Limb (tissue), 2 donors: Measurements from ENCODE around the gene CLHC1.
A peak's percentile ranks its signal among the peaks of the same experiment; 100 is the strongest.
"Not testable (repeated sequence)": the region's sequence is repeated elsewhere in the genome, so short reads cannot be mapped to it uniquely, and the experiment has no call there.

Experiments
- DNase-seq, 2 donors: peaks; one replicate each; pipeline ENCODE4 v3.0.0-alpha.2; 2016; ENCODE audit errors: extremely low spot score in 2 of 2

CLHC1 gene

DNA sequence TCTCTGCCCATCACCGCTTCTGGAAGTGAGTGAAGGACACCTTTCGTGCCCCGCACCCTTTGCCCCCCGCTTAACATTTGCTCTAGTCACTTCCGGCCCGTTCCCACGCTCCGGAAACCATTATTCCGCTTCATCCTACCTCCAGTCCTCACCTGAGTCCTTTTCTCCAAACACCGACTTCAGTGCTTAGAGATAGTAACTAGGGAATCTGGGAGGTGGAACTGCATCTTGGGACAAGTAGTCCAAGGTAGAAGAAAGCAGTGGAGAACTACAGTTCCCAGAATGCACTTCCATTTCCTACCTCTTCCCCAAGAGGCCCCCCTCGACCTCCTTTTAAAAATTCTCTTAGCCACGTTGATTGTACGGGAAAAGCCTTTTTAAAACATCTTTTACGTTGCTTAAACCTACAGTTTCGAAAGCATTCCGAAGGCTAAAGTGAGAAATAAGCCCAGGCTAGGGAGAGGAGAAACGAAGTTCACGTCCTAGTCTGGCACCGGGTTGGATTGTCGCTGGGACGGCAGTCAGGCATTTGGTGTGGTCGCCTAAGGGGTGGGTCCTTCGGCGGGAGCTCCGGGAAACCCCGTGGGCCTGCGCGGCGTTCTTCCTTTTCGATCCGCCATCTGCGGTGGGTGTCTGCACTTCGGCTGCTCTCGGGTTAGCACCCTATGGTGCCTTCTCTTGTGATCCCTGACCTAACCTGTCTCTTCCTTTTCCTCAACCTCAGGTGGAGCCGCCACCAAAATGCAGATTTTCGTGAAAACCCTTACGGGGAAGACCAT is at the start of gene CLHC1, which contains the start of gene RPS27A:
Gene CLHC1, minus strand, starts transcription at position 210 of the 779 bp plus-strand sequence. CDS start 9,882 bp downstream, outside the sequence.
Gene RPS27A, plus strand, starts transcription at position 605 of the 779 bp plus-strand sequence. Its CDS starts 137 bp downstream, at position 742.
- peak; percentile 97 to 98 for DNase-seq

DNA sequence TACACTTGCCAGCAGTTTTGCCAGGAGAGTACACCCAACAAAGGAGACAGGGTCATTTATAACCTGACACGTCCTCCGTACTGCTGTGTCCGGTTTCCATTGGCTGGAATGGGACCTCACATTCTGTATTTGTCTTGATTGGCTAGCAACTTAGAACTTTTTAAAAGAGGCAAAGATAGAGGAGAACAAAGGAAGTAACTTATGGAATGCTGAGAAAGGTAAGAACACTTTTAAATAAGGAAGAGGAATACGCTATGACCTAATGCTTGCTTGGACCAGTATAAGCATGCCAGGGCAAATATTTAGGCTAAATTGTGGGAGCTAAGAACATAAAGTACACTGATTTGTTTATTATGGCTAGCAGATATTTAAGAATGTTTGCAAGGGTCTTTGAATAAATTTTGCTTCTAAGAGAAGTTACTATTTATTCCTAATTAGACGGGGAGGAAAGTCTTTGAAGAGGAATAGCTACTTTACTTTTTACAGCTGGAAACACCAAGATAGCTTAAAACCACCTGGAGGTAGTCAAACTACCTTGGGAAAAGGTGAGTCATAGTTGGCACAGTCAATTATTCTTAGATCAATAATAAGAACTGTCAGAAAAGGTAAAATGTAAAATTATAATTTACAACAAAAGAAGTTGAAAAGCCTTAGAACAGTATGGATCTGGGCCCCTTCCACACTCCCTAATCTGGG is 48.9 kb upstream of the CLHC1 start:
- not testable (repeated sequence) for DNase-seq

DNA sequence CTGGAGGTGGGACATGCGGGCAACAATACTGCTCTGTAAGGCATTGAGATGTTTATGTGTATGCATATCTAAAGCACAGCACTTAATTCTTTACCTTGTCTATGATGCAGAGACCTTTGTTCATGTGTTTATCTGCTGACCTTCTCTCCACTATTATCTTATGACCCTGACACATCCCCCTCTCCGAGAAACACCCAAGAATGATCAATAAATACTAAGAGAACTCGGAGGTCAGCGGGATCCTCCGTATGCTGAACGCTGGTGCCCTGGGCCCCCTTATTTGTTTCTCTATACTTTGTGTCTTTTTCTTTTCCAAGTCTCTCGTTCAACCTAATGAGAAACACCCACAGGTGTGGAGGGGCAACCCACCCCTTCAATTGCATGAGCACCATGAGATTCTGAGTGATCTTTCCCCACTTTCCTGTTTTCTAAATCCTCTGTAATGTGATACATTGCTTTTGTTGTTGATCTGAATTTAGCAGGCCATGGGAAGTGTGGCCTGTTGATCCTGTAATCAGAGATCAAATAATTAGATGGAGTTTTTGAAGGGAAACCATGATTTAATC is 47.8 kb upstream of the CLHC1 start:
- DNase-seq = not testable (repeated sequence)

DNA sequence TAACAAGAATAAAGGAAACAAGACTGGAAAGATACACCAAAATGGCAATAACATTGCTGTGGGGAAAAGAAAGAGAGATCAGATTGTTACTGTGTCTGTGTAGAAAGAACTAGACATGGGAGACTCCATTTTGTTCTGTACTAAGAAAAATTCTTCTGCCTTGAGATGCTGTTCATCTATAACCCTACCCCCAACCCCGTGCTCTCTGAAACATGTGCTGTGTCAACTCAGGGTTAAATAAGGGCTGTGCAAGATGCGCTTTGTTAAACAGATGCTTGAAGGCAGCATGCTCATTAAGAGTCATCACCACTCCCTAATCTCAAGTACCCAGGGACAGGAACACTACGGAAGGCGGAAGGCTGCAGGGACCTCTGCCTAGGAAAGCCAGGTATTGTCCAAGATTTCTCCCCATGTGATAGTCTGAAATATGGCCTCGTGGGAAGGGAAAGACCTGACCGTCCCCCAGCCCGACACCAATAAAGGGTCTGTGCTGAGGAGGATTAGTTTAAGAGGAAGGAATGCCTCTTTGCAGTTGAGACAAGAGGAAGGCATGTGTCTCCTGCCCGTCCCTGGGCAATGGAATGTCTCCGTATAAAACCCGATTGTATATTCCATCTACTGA is 47.2 kb upstream of the CLHC1 start:
- not testable (repeated sequence) for DNase-seq

DNA sequence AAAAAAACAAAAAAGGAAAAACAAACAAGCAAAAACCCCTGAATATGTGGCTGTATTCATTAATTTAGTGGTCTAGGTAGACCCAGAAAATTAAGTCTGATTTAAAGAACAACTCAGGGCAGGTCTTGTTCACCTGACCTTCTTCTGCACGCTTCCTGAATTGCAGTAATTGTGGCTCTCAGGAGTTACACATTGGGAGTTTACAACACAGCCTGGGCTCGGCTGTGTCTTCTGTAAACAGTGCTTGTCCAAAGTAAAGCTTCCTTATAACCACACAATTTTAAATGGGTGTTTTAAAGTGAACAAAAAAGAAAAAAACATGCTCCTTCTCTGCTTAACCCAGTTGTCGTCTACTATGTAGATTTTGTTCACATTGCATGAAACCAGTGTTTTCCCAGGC is 45.2 kb upstream of the CLHC1 start:
- no peak for DNase-seq

DNA sequence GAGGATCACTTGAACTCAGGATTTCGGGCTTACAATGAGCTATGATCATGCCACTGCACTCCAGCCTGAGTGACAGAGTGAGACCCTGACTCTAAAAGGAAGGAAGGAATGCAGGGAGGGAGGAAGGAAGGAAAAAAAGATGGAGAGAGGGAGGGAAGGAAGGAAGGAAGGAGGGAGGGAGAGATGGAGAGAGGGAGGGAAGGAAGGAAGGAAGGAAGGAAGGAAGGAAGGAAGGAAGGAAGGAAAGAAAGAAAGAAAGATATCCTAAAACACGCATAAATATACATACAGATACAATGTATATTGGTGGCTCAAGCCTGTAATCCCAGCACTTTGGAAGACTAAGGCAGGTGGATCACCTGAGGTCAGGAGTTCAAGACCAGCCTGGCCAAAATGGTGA is 42.3 kb upstream of the CLHC1 start:
- DNase-seq = not testable (repeated sequence)

DNA sequence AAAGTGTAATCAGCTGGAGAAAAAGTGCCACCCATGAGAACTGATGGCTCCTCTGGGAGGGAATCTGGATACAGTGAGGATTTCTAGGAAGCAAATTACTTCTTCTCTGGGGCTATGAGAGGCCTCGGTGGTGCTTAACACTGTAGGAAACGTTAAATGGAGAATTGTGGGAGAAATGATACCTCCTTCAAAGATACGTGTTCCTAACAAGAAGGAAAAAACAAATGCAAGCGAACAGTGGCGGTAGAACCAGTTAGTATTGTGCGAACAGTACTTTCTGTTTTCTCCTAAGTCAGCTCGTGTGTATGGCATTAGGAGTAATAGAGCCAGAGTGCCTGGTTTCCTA is 37.5 kb upstream of the CLHC1 start:
- no peak for DNase-seq

DNA sequence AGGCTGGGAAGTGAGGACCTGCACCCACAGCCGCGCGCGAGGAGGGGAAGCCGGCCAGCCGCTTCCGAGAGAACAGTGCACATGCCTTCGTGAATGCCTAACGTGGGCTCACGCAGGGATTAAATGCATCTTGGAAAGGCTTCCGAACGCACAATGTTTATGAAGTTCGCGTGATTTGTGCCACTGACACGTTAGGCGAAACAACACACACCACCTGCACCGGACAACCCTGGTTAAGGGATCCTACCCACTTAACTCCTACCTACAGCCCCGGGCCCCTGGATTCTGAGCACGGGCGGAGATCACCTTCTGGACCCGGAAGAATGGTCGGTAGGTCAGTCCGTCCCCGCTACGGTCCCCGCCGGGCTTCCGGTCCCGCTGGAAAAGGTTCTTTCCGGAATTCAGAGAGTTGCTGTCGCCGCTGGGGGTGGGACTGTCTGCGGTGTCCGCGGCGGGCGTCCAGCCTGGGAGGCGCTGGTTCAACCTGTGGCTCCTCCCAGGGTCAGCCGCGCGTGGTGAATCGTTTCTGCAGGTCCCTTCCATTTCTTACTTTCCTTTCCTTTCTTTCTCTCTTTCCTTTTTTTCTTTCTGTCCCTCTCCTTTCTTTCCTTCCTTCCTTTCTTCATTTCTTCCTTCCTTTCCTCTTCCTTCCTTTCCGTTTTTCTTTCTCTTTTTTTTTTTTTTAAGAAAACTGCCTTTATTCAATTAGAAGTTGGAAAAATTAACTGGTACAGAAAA is 37.0 kb upstream of the CLHC1 start, which contains the start of gene MTIF2:
Gene MTIF2, minus strand, starts transcription at position 325 of the 738 bp plus-strand sequence. CDS start 5,373 bp downstream, outside the sequence.
- peak; percentile 93 to 96 for DNase-seq

DNA sequence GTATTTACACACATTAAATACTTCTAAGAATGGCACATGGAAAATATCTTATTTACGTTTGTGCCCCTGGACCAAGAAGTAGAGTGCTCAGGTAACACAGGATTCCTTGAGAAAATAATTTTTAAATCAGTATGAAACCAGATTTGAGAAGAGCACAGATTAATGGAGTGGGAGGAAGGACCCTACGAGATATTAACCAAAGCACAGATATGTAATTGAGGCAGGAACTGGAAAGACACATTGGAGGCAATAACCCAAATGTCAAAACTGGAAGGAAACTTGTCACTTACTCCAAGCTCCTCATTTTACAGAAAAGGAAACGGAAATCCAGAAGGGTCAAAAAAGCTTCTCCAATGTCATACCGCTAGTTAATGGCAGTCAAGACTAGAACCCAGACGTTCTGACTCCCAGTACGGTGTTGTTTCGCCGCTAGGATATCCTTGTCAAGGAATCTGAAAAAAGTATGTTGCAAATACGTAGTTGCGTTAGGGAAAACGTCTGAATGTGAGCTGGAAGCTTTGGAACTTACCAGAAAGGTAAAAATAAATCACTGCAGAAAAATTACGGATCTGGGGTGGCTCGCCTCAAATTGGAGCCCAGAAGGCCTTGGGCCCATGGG is 36.3 kb upstream of the CLHC1 start:
- no peak for DNase-seq

DNA sequence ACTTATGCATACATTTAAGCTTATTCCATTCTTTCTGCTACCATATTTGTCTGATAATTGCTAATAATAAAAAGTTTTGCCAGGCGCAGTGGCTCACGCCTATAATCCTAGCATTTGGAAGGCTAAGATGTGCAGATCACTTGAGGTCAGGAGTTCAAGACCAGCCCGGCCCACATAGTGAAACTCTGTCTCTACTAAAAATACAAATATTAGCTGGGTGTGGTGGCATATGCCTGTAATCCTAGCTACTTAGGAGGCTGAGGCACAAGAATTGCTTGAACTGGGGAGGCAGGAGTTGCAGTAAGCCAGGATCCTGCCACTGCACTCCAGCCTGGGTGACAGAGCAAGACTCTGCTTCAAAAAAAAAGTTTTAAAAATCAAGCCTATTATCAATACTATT is 27.5 kb upstream of the CLHC1 start:
- not testable (repeated sequence) for DNase-seq

DNA sequence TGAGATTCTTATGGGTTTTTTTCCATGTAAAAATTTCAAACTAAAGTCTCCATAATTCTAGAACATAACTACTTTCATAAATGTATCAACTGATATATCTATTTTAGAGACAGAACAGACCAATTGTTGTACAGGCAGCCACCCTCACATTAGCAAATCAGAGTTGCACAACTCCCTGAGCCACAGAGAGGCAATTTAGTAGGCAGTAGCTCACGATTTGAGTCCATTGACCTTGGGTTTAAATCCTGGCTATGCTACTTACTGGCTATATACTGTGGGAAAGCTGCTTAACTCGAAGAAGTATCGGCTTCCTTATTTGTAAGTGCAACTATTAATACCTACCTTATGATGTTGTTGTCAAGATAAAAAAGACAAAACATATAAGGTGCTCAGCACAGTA is 20.7 kb upstream of the CLHC1 start:
- no peak for DNase-seq

DNA sequence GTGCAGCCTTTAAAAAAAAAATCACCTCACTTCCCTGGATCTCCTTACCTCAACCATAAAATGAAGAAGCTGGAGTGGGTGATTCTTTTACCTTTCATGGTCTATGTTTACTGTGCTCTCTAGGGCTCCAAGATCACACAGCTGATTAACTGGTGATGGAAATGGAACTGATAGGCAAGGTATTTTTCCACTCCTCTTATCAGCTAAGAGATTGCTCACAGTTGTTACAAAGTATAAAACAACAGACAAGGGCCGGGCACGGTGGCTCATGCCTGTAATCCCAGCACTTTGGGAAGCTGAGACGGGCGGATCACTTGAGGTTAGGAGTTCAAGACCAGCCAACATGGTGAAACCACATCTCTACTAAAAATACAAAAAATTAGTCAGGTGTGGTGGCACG is 14.9 kb upstream of the CLHC1 start:
- DNase-seq = no peak

DNA sequence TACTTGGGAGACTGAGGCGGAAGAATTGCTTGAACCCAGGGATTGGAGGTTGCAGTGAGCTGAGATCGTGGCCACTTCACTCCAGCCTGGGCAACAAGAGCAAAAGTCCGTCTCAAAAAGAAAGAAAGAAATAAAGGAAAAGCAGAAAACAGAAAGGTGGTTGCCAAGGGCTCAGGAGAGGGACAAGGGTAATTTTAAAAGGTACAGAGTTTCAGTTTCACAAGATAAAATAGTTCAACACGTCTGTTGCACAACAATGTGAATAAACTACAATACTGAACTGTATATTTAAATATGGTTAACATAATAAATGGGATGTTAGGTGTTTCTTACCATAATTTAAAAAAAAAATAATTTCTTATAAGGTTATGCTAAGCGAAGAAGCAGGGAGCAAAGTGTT is 13.3 kb upstream of the CLHC1 start:
- DNase-seq = no peak

DNA sequence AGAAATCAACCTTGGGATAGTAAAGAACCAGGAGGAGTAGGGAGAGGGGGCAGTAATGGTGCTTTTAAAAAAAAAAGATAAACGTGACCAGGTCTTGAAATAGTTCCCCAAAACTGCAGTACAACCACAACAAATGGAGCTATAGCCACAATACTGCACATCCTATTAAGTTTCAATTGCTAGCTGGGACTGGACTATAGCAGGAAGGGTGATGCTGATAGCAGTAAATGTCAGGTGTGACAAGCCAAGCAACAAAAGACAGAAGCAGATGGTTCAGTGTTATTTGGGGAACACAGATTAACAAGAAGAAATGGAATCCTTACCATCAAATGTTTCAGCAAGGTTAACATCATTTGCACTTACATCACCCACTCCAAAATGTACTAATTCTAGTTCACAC is 10.5 kb upstream of the CLHC1 start:
- DNase-seq = no peak

DNA sequence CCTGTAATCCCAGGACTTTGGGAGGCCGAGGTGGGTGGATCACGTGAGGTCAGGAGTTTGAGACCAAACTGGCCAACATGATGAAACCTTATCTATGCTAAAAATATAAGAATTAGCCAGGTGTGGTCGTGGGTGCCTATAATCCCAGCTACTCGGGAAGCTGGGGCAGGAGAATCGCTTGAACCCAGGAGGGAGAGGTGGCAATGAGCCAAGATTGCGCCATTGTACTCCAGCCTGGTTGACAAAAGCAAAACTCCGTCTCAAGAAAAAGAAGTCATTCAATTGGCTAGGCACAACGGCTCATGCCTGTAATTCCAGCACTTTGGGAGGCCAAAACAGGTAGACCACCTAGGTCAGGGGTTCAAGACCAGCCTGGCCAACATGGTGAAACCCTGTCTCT is 9.5 kb upstream of the CLHC1 start:
- not testable (repeated sequence) for DNase-seq

DNA sequence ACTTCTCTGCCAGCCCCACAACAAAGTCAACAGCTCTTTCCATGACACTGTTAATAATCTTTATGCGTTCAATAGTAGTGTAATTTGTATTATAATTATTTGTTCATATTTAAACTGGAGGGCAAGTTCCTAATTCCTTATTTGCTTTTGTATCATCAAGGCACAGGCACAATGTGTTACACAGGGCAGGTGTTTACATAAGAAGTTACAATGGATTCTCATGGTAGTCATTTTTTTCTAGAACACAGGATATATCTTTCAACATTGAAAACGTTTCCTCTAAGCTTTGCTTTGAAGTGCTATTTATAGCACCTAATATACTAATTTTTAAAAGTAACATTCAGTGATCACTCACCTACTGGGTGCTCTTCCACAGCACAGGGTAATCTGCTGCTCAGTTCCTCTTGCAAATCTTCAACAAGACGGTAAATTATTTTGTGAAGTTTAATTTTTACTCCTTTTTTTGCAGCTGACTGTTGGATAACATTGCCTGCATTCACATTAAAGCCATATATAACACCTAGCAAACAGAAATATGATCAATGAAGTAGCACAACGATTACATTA is 7.6 kb upstream of the CLHC1 start:
- no peak for DNase-seq

DNA sequence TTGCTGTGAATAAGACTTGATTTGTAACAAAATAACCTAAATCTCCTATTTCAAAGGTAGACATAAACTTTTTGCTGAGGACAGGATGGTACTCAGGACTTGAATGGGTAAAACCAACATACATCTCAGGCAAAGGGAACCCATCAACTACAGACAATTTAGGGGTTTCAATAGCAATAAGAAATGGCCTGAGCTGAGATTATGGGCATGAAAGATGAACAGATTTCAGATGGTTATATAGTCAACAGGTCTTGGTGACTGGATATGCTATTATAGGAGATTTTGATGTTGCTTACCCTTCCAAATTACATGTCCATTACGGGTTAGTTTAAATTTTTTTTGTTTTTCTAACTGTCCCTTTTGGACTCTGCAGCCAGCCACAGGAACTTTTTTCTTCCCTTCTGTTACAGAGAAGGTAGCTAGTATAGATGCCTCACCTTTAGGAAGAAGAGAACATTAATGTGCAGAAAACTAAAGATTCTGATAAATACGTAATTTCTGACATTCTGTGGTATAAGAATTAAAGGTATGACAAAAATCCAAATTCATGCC is 5.0 kb upstream of the CLHC1 start:
- no peak for DNase-seq

DNA sequence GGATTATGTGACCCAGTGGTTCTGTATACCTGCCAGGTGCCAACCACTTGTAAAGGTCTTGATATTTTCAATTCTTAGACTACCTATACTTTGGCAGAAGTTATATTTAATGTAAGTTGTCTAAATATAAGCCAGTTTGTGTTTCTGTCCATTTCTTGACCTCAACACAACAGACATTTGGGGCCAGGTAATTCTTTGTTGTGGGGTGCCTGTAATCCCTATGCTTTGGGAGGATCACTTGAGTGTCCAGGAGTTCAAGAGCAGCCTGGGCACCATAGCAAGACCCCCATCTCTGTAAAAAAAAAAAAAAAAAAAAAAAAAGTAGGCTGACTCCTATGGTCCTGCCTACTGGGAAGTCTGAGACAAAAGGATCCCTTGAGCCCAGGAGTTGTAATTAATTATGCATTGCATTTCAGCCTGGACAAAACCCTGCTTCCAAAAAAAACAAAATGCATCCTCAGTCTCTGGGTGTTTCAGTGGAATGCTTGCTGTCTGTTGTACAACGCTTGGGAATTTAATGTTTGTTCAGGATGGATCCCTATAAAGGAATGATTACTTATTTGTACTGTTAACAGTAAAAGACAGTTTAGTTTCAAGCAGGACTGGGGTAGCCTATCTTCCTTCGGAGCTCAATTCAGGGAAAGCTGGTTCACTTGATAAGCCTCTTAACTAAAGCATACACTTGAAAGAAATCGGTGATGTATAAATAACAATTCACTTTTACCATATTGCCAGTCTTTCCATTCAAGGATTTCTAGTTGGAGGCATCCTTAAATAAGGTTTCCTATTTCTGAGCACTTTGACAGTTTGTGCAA is 3.8 kb upstream of the CLHC1 start:
- no peak for DNase-seq

DNA sequence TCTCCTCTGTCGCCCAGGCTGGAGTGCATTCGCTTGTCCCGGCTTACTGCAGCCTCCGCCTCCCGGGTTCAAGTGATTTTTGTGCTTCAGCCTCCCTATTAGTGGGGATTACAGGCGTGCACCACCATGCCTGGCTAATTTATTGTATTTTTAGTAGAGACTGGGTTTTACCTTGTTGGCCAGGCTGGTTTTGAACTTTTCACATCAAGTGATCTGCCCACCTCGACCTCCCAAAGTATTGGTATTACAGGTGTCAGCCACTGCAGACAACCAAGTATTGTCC is 1.5 kb upstream of the CLHC1 start:
- no peak for DNase-seq
